GM23338 (cell line): ENCODE data around the gene FKBP1A. TPM values are rescaled to one million over a fixed set of nuclear protein-coding genes. Genes with fewer than 3 reads are reported as not detected.

ENCODE experiments used
- ATAC-seq: fragments of 200-7000 bp; cut with Tn5 transposase; 3 replicates; pipeline ENCODE4 v1.9.1; 2020
- DNase-seq: peaks from one replicate; pipeline ENCODE4 v3.0.0-alpha.2; 2015; ENCODE audit warnings: low spot score
- H2AFZ ChIP-seq: fragments of 200-600 bp; sonication (generic); 2 replicates; pipeline ENCODE4 v1.8.0; 2016; ENCODE audit warnings: antibody characterized with exemption, mild to moderate bottlenecking, moderate library complexity
- H3F3A ChIP-seq: fragments of 200-600 bp; sonication (generic); replicated peaks from 2 replicates; pipeline ENCODE4 v1.8.0; 2017; ENCODE audit warnings: antibody characterized with exemption, mixed run types, low read depth
- H3K27ac ChIP-seq: fragments of 200-600 bp; sonication (generic); 2 replicates; pipeline ENCODE4 v1.6.1; 2016; ENCODE audit warnings: low read depth
- H3K27me3 ChIP-seq: fragments of 200-600 bp; sonication (generic); 2 replicates; pipeline ENCODE4 v1.8.0; 2016; ENCODE audit warnings: mild to moderate bottlenecking, mixed run types, moderate library complexity; ENCODE audit not compliant: insufficient read depth
- H3K36me3 ChIP-seq: fragments of 200-600 bp; sonication (generic); 2 replicates; pipeline ENCODE4 v1.8.0; 2016; ENCODE audit warnings: mild to moderate bottlenecking; ENCODE audit not compliant: insufficient read depth
- H3K4me1 ChIP-seq: fragments of 200-600 bp; sonication (generic); 2 replicates; pipeline ENCODE4 v1.8.0; 2016; ENCODE audit warnings: mild to moderate bottlenecking, moderate library complexity; ENCODE audit not compliant: insufficient read depth
- H3K4me2 ChIP-seq: fragments of 200-600 bp; sonication (generic); 2 replicates; pipeline ENCODE4 v1.7.1; 2017; ENCODE audit warnings: mixed run types
- H3K4me3 ChIP-seq: fragments of 200-600 bp; sonication (generic); 2 replicates; pipeline ENCODE4 v1.6.1; 2016; ENCODE audit warnings: mixed run types
- H3K79me2 ChIP-seq: fragments of 200-600 bp; sonication (generic); replicated peaks from 2 replicates; pipeline ENCODE4 v1.8.0; 2017; ENCODE audit warnings: mild to moderate bottlenecking; ENCODE audit not compliant: insufficient read depth
- H3K9me2 ChIP-seq: fragments of 200-600 bp; sonication (generic); 2 replicates; pipeline ENCODE4 v1.8.0; 2017; ENCODE audit not compliant: insufficient read depth
- H4K20me1 ChIP-seq: fragments of 200-600 bp; sonication (generic); replicated peaks from 2 replicates; pipeline ENCODE4 v1.8.0; 2017; ENCODE audit warnings: mild to moderate bottlenecking; ENCODE audit not compliant: insufficient read depth
- H3K27ac Mint-ChIP-seq: 2 replicates; pipeline ENCODE4 v1.8.0; 2020; ENCODE audit warnings: inconsistent platforms, mild to moderate bottlenecking, moderate library complexity, mixed read lengths
- H3K27me3 Mint-ChIP-seq: 3 replicates; pipeline ENCODE4 v1.8.0; 2022; ENCODE audit warnings: low read depth, mild to moderate bottlenecking, moderate library complexity, mixed read lengths, inconsistent platforms; ENCODE audit not compliant: insufficient read depth, poor library complexity
- H3K36me3 Mint-ChIP-seq: 3 replicates; pipeline ENCODE4 v1.8.0; 2021; ENCODE audit warnings: low read depth, mild to moderate bottlenecking, inconsistent platforms, moderate library complexity, mixed read lengths
- H3K4me1 Mint-ChIP-seq: 3 replicates; pipeline ENCODE4 v1.8.0; 2020; ENCODE audit warnings: mild to moderate bottlenecking, inconsistent platforms, mixed read lengths
- H3K4me3 Mint-ChIP-seq: 3 replicates; pipeline ENCODE4 v1.8.0; 2021; ENCODE audit warnings: moderate library complexity, mild to moderate bottlenecking, inconsistent platforms, mixed read lengths
- H3K9me3 Mint-ChIP-seq: 3 replicates; pipeline ENCODE4 v1.8.0; 2020; ENCODE audit warnings: moderate library complexity, mild to moderate bottlenecking, inconsistent platforms, mixed read lengths
- CREB1 ChIP-seq: fragments of 250-450 bp; sonication (Bioruptor Pico); IDR thresholded peaks from 2 replicates; pipeline ENCODE4 v1.5.0; 2020; ENCODE audit warnings: low read depth, mild to moderate bottlenecking, moderate library complexity
- CTCF ChIP-seq, 2 experiments: fragments of 200-600 bp in 1 of 2; sonication (generic) in 1 of 2; conservative IDR thresholded peaks; 2 replicates each; pipeline versions ENCODE4 v1.5.1 to v1.6.1; 2016 to 2017; ENCODE audit warnings: antibody characterized with exemption in 2 of 2, low read depth in 2 of 2, mild to moderate bottlenecking in 2 of 2, moderate library complexity in 1 of 2
- ETS1 ChIP-seq: IDR thresholded peaks from 2 replicates; pipeline ENCODE4 v1.6.1; 2016; ENCODE audit warnings: antibody characterized with exemption
- EZH2 ChIP-seq: fragments of 200-600 bp; sonication (generic); IDR thresholded peaks from one replicate; pipeline ENCODE4 v1.8.0; 2017; ENCODE audit warnings: antibody characterized with exemption, mild to moderate bottlenecking, low read depth; ENCODE audit not compliant: unreplicated experiment
- EZH2phosphoT487 ChIP-seq: fragments of 200-600 bp; sonication (generic); IDR thresholded peaks from one replicate; pipeline ENCODE4 v1.8.1; 2018; ENCODE audit warnings: antibody characterized with exemption; ENCODE audit not compliant: unreplicated experiment
- JUNB ChIP-seq: IDR thresholded peaks from one replicate; pipeline ENCODE4 v1.6.1; 2016; ENCODE audit warnings: antibody characterized with exemption; ENCODE audit not compliant: unreplicated experiment
- NANOG ChIP-seq: IDR thresholded peaks from 2 replicates; pipeline ENCODE4 v1.6.1; 2016; ENCODE audit warnings: antibody characterized with exemption, borderline replicate concordance
- POLR2AphosphoS5 ChIP-seq: IDR thresholded peaks from 2 replicates; pipeline ENCODE4 v1.6.1; 2016; ENCODE audit warnings: antibody characterized with exemption, low read depth
- REST ChIP-seq: IDR thresholded peaks from one replicate; pipeline ENCODE4 v1.6.1; 2018; ENCODE audit warnings: antibody characterized with exemption; ENCODE audit not compliant: unreplicated experiment
- STAT1 ChIP-seq: IDR thresholded peaks from one replicate; pipeline ENCODE4 v1.6.1; 2016; ENCODE audit warnings: antibody characterized with exemption; ENCODE audit not compliant: unreplicated experiment
- ZNF114 ChIP-seq: fragments of 250-450 bp; sonication (Bioruptor Pico); IDR thresholded peaks from 2 replicates; pipeline ENCODE4 v1.5.0; 2020; ENCODE audit warnings: mild to moderate bottlenecking, moderate library complexity
- ZNF331 ChIP-seq: fragments of 250-450 bp; sonication (Bioruptor Pico); IDR thresholded peaks from 2 replicates; pipeline ENCODE4 v1.5.0; 2020; ENCODE audit warnings: low read depth, mild to moderate bottlenecking, moderate library complexity
- ZNF462 ChIP-seq: fragments of 250-450 bp; sonication (Bioruptor Pico); IDR thresholded peaks from 2 replicates; pipeline ENCODE4 v1.5.0; 2020; ENCODE audit warnings: mild to moderate bottlenecking, moderate library complexity
- polyA plus RNA-seq: library from polyadenylated mRNA; unstranded; fragments of >200 nt; fragmentation: Nextera tagmentation; extraction: Ambion mirVana; gene quantifications from 2 replicates; pipeline ENCODE4 v1.2.1, GENCODE V29; 2016
- total RNA-seq: library from RNA; depleted of rRNA; stranded (reverse); fragments of >200 nt; shearing (Covaris generic); gene quantifications from 2 replicates; pipeline ENCODE4 v1.2.3, GENCODE V29; 2014

The FKBP1A gene
- total and polyA plus RNA-seq, 2 experiments from 2014 or later = 171 to 350 TPM

GRCh38 chr20:1426231-1426849, 33.5 kb upstream of the FKBP1A start:
- no peak overlapping the region; the same call in 1 of the 2 replicates for H3K4me2 ChIP-seq
- peak overlapping the region; percentile 92 for H3K27ac ChIP-seq
- H3K27ac Mint-ChIP-seq = 0 out of 2 replicates have a peak overlapping the region, but pooled peaks have one; percentile 28

More at GRCh38 chr20:1426231-1426849, 33.5 kb upstream of the FKBP1A start:
- DNase-seq (no peak), ATAC-seq (no peak)
- H3K79me2 ChIP-seq = no peaks in the 10 kb centered on the region
- no peaks in the 10 kb centered on the region for H3K36me3 ChIP-seq
- peaks cover 43% of the 10 kb centered on the region for H3K4me1 Mint-ChIP-seq
- no peaks in the 10 kb centered on the region for H4K20me1 ChIP-seq
- peaks cover 12% of the 10 kb centered on the region; the same call in 2 of the 3 replicates for H3K9me3 Mint-ChIP-seq
- H3F3A ChIP-seq = peaks cover 3% of the 10 kb centered on the region; the same call in 1 of the 2 replicates
- H3K9me2 ChIP-seq = peaks cover 4% of the 10 kb centered on the region; the same call in 1 of the 2 replicates
- no peak overlapping the region for H3K4me3 Mint-ChIP-seq
- H3K27me3 ChIP-seq = no peaks in the 10 kb centered on the region
- H2AFZ ChIP-seq = no peak overlapping the region
- TF ChIP-seq EZH2 = no peak
- no peak for TF ChIP-seq EZH2phosphoT487
- no peak for TF ChIP-seq CTCF (conservative IDR thresholded peaks at IDR 0.05; ENCODE audit: low read depth in 2 of 2)
- no peak for TF ChIP-seq ZNF462 (CRISPR knock-in tag)
- TF ChIP-seq CREB1 (CRISPR knock-in tag) = no peak
- no peak for TF ChIP-seq REST
- no peak for TF ChIP-seq JUNB
- TF ChIP-seq ZNF114 (CRISPR knock-in tag) = no peak
- TF ChIP-seq NANOG = no peak
- TF ChIP-seq ZNF331 (CRISPR knock-in tag) = no peak
- TF ChIP-seq STAT1 = no peak
- no peak for TF ChIP-seq ETS1
- no peak for TF ChIP-seq POLR2AphosphoS5
- peaks cover 21% of the 10 kb centered on the region for H3K4me1 ChIP-seq
- peaks cover 5% of the 10 kb centered on the region for H3K27me3 Mint-ChIP-seq
- no peak overlapping the region for H3K4me3 ChIP-seq
- H3K36me3 Mint-ChIP-seq = no peaks in the 10 kb centered on the region; the same call in 2 of the 3 replicates
